K562 (cell line): ENCODE data around the gene TUT1. TPM values are rescaled to one million over a fixed set of nuclear protein-coding genes. Genes with fewer than 3 reads are reported as not detected.

Experiments used
- CBFA2T3 ChIP-seq: fragments of 450-650 bp; IDR thresholded peaks from 2 replicates; pipeline ENCODE4 v1.6.1; 2017
- CBX1 ChIP-seq: sonication (generic); IDR thresholded peaks from 2 replicates; pipeline ENCODE4 v1.6.1; 2016; ENCODE audit warnings: antibody characterized with exemption, low read depth, mild to moderate bottlenecking
- EGR1 ChIP-seq: fragments of 450-650 bp; conservative IDR thresholded peaks from 2 replicates; pipeline ENCODE4 v1.6.1; 2017; ENCODE audit warnings: mild to moderate bottlenecking
- FOS ChIP-seq: IDR thresholded peaks from 3 replicates; pipeline ENCODE4 v1.6.1; 2011; ENCODE audit not compliant: insufficient read length; ENCODE audit errors: extremely low read depth
- GABPB1 ChIP-seq: sonication (generic); formaldehyde crosslinking; IDR thresholded peaks from 2 replicates; pipeline ENCODE4 v1.8.0; 2022; ENCODE audit warnings: mild to moderate bottlenecking, missing genetic modification reagents
- HMG20A ChIP-seq: fragments of 450-650 bp; formaldehyde crosslinking; conservative IDR thresholded peaks from 2 replicates; pipeline ENCODE4 v1.4.0; 2020; ENCODE audit warnings: mild to moderate bottlenecking, mixed read lengths
- MAFK ChIP-seq: IDR thresholded peaks from 2 replicates; pipeline ENCODE4 v1.6.1; 2011; ENCODE audit warnings: low read length, improper control_type of control experiment
- MCM2 ChIP-seq: fragments of 450-650 bp; IDR thresholded peaks from 2 replicates; pipeline ENCODE4 v1.6.1; 2017; ENCODE audit warnings: low read depth, mild to moderate bottlenecking
- MYNN ChIP-seq, 2 experiments: sonication (generic); formaldehyde crosslinking in 1 of 2; IDR thresholded peaks; 2 replicates each; pipeline versions ENCODE4 v1.5.0 to v1.6.1; 2016 to 2020; ENCODE audit warnings: antibody characterized with exemption in 1 of 2, missing genetic modification reagents in 1 of 2
- NCOA2 ChIP-seq, 2 experiments: fragments of 450-650 bp; IDR thresholded peaks; 2 replicates each; pipeline ENCODE4 v1.6.1; 2018; ENCODE audit warnings: mild to moderate bottlenecking in 2 of 2, moderate library complexity in 1 of 2; ENCODE audit not compliant: partially characterized antibody in 2 of 2
- NCOA6 ChIP-seq: fragments of 450-650 bp; IDR thresholded peaks from 2 replicates; pipeline ENCODE4 v1.6.1; 2017; ENCODE audit warnings: mild to moderate bottlenecking
- NR1H2 ChIP-seq: sonication (generic); formaldehyde crosslinking; IDR thresholded peaks from 2 replicates; pipeline ENCODE4 v1.4.0; 2020; ENCODE audit warnings: mild to moderate bottlenecking, missing genetic modification reagents
- PCBP1 ChIP-seq: fragments of 200-400 bp; formaldehyde crosslinking; IDR thresholded peaks from 2 replicates; pipeline ENCODE4 v1.6.1; 2018; ENCODE audit warnings: mild to moderate bottlenecking, low read depth, low read length; ENCODE audit not compliant: poor library complexity, severe bottlenecking
- PHF8 ChIP-seq: fragments of 200-600 bp; sonication (generic); IDR thresholded peaks from 2 replicates; pipeline ENCODE4 v1.6.1; 2012; ENCODE audit warnings: mixed run types, mild to moderate bottlenecking, inconsistent platforms, low read length, moderate library complexity, borderline replicate concordance
- PML ChIP-seq: IDR thresholded peaks from 2 replicates; pipeline ENCODE4 v1.6.1; 2012; ENCODE audit warnings: low read length, inconsistent platforms
- POLR2AphosphoS5 ChIP-seq: IDR thresholded peaks from 2 replicates; pipeline ENCODE4 v1.6.1; 2011; ENCODE audit warnings: mild to moderate bottlenecking, low read depth, low read length, moderate library complexity; ENCODE audit not compliant: control insufficient read depth, insufficient read depth
- POLR3A ChIP-seq: IDR thresholded peaks from 2 replicates; pipeline ENCODE4 v1.6.1; 2011; ENCODE audit warnings: borderline replicate concordance, mild to moderate bottlenecking, moderate library complexity; ENCODE audit not compliant: insufficient read length, insufficient read depth; ENCODE audit errors: extremely low read depth
- PRPF4 ChIP-seq: fragments of 200-400 bp; formaldehyde crosslinking; IDR thresholded peaks from one replicate; pipeline ENCODE4 v1.6.1; 2017; ENCODE audit warnings: low read length, low read depth, mild to moderate bottlenecking; ENCODE audit not compliant: insufficient read depth, poor library complexity, severe bottlenecking
- SAFB2 ChIP-seq: fragments of 200-400 bp; formaldehyde crosslinking; IDR thresholded peaks from 2 replicates; pipeline ENCODE4 v1.6.1; 2018; ENCODE audit warnings: borderline replicate concordance, low read length, low read depth, moderate library complexity; ENCODE audit not compliant: severe bottlenecking
- SIN3A ChIP-seq, 2 experiments: fragments of 150-350 bp in 1 of 2; IDR thresholded peaks; 2 replicates each; pipeline ENCODE4 v1.6.1; 2011 to 2016; ENCODE audit warnings: borderline replicate concordance in 2 of 2, low read depth in 2 of 2, low read length in 2 of 2, mild to moderate bottlenecking in 2 of 2, moderate library complexity in 2 of 2; ENCODE audit not compliant: control insufficient read depth in 1 of 2
- SRSF3 ChIP-seq: fragments of 200-400 bp; formaldehyde crosslinking; IDR thresholded peaks from 2 replicates; pipeline ENCODE4 v1.6.1; 2016; ENCODE audit warnings: mild to moderate bottlenecking, low read length, moderate library complexity; ENCODE audit not compliant: insufficient read depth
- SRSF9 ChIP-seq: fragments of 200-400 bp; formaldehyde crosslinking; IDR thresholded peaks from 2 replicates; pipeline ENCODE4 v1.6.1; 2017; ENCODE audit warnings: low read depth, low read length, borderline replicate concordance
- TRIM25 ChIP-seq: fragments of 450-650 bp; IDR thresholded peaks from 2 replicates; pipeline ENCODE4 v1.7.0; 2016; ENCODE audit warnings: borderline replicate concordance
- ZFP36 ChIP-seq: fragments of 150-350 bp; IDR thresholded peaks from 2 replicates; pipeline ENCODE4 v1.6.1; 2018; ENCODE audit warnings: low read length, low read depth; ENCODE audit not compliant: partially characterized antibody
- ZNF165 ChIP-seq: fragments of 250-450 bp; sonication (Bioruptor Pico); IDR thresholded peaks from 2 replicates; pipeline ENCODE4 v1.4.0; 2020; ENCODE audit warnings: borderline replicate concordance
- ZNF695 ChIP-seq: fragments of 450-650 bp; formaldehyde crosslinking; IDR thresholded peaks from 2 replicates; pipeline ENCODE4 v1.4.0; 2020; ENCODE audit warnings: mild to moderate bottlenecking, moderate library complexity
- ZNF707 ChIP-seq: fragments of 250-450 bp; sonication (Bioruptor Pico); conservative IDR thresholded peaks from 2 replicates; pipeline ENCODE4 v1.8.0; 2022; ENCODE audit warnings: inconsistent platforms, mild to moderate bottlenecking, moderate library complexity
- ZNF79 ChIP-seq: fragments of 250-450 bp; sonication (Bioruptor Pico); IDR thresholded peaks from 2 replicates; pipeline ENCODE4 v1.4.0; 2020; ENCODE audit warnings: low read depth, mild to moderate bottlenecking, moderate library complexity
- ZSCAN29 ChIP-seq: fragments of 450-650 bp; IDR thresholded peaks from 2 replicates; pipeline ENCODE4 v1.6.1; 2017
- polyA plus RNA-seq, 8 experiments: library from polyadenylated mRNA; depleted of rRNA in 4 of 8; stranded (reverse) in 5 of 8; unstranded in 3 of 8; fragments of >200 nt; fragmentation: Nextera tagmentation in 2 of 8; fragmentation: Illumina TruSeq in 1 of 8; extraction: Ambion mirVana in 2 of 8; extraction: Trizol in 1 of 8; gene quantifications; 2 replicates each; pipeline versions ENCODE4 v1.2.1 to v1.2.3, GENCODE V29; 2011 to 2014; ENCODE audit warnings: inconsistent platforms in 1 of 8, missing spikeins in 1 of 8
- total RNA-seq, 7 experiments: library from RNA; depleted of rRNA in 6 of 7; stranded (reverse); fragments of >200 nt in 6 of 7; fragmentation: Illumina TruSeq in 2 of 7; extraction: Trizol in 2 of 7; gene quantifications; 2 replicates each; pipeline versions ENCODE4 v1.2.1 to v1.2.3, GENCODE V29; 2011 to 2021; ENCODE audit warnings: low replicate concordance in 1 of 7

The TUT1 gene
- total and polyA plus RNA-seq, 9 of the 15 experiments (the other 6 are each of a cell fraction or from before 2014, with no cell fraction given): 0.66 to 44.3 (median 15.7) TPM

- TF ChIP-seq MCM2 (no peak), FOS (no peak), SIN3A (IDR thresholded peaks at IDR 0.05; ENCODE audit: borderline replicate concordance in 2 of 2, control insufficient read depth in 1 of 2, low read depth in 2 of 2, low read length in 2 of 2) (0 out of 4 replicates have a peak, but pooled peaks have one; percentile 27 to 39), POLR2AphosphoS5 (no peak), EGR1 (no peak), ZNF165 (CRISPR knock-in tag) (no peak), SAFB2 (no peak), NCOA2 (IDR thresholded peaks at IDR 0.05; ENCODE audit: partially characterized antibody in 2 of 2) (no peak), PRPF4 (no peak), MAFK (no peak), PHF8 (0 out of 2 replicates have a peak, but pooled peaks have one; percentile 37), CBX1 (no peak), GABPB1 (CRISPR knock-in tag) (peak; percentile 11; the same call in 1 of the 2 replicates), PCBP1 (no peak), TRIM25 (no peak), ZNF695 (CRISPR knock-in tag) (no peak), ZNF707 (CRISPR knock-in tag) (no peak), HMG20A (CRISPR knock-in tag) (no peak), PML (no peak), ZFP36 (peak; percentile 88), MYNN (IDR thresholded peaks at IDR 0.05) (no peak), MYNN (CRISPR knock-in tag; IDR thresholded peaks at IDR 0.05) (no peak), CBFA2T3 (no peak), NCOA6 (no peak), ZNF79 (CRISPR knock-in tag) (no peak), ZSCAN29 (no peak), SRSF9 (no peak), POLR3A (no peak), SRSF3 (no peak), NR1H2 (CRISPR knock-in tag) (no peak)
Measured at GRCh38 chr11:62611705-62612365, 20.5 kb upstream of the TUT1 start (continued).
